HL-60 (cell line): ENCODE measurements around the gene GUCA2A.

Experiments used
- DNase-seq, 2 experiments: peaks; one replicate each; pipeline ENCODE4 v3.0.0-alpha.2; 2010 to 2020; ENCODE audit warnings: low read depth in 1 of 2, low spot score in 1 of 2
- H3K27ac ChIP-seq: fragments of 250-450 bp; sonication (Bioruptor Pico); replicated peaks from 2 replicates; pipeline ENCODE4 v1.5.1; 2020; ENCODE audit warnings: mild to moderate bottlenecking, moderate library complexity
- H3K27me3 ChIP-seq: fragments of 250-450 bp; sonication (Bioruptor Pico); 2 replicates; pipeline ENCODE4 v1.5.1; 2021; ENCODE audit warnings: mild to moderate bottlenecking, moderate library complexity; ENCODE audit not compliant: insufficient read depth, poor library complexity, severe bottlenecking
- H3K4me3 ChIP-seq: replicated peaks from 2 replicates; pipeline ENCODE4 v1.5.1; 2011; ENCODE audit warnings: mild to moderate bottlenecking, control low read depth, low read length; ENCODE audit not compliant: insufficient read depth
- GABPA ChIP-seq: IDR thresholded peaks from 2 replicates; pipeline ENCODE4 v1.6.1; 2012; ENCODE audit warnings: low read depth
- POLR2AphosphoS5 ChIP-seq: IDR thresholded peaks from 2 replicates; pipeline ENCODE4 v1.6.1; 2012; ENCODE audit warnings: low read depth
- REST ChIP-seq: IDR thresholded peaks from 2 replicates; pipeline ENCODE4 v1.6.1; 2012; ENCODE audit warnings: low read depth; ENCODE audit not compliant: insufficient replicate concordance
- SPI1 ChIP-seq: IDR thresholded peaks from 2 replicates; pipeline ENCODE4 v1.6.1; 2012; ENCODE audit warnings: low read depth, mild to moderate bottlenecking, borderline replicate concordance
- TF ChIP-seq, protein P1 (sequence below): IDR thresholded peaks from one replicate; pipeline ENCODE4 v1.5.1; 2011; ENCODE audit warnings: low read length, control low read depth, inconsistent platforms; ENCODE audit not compliant: insufficient read depth

GUCA2A gene

DNA sequence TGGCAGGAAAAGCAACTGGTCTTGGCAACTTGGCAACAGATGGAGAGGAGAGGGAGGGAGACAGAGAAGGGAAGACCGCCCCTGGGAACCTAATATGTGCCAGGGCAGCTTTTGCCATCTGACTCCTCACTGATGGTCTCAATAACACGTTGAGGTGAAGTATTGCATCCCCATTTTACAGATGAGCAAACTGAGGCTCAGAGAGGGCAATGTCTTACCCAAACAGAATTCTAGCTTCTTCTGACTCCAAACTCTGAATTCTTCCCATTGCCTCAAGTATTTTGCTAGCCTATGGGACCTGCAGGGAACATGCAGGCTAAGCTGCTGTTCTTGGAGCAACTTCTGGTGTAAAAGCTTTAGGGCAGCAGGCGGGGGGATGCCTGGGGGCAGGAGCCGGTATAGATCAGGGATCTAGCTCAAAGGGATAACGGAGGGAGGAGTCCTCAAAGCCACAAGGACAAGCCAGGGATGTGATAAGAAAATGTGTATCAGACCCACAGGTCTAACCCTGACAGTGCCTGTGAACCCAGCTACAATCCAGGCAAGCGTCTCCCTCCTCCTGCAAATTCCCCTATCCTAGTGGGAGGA, 7.2 kb upstream of the GUCA2A start:
- Histone ChIP-seq H3K27ac (no peak overlapping the region), H3K4me3 (no peak overlapping the region), H3K27me3 (no peaks in the 10 kb centered on the region)
- TF ChIP-seq, protein P1, sequence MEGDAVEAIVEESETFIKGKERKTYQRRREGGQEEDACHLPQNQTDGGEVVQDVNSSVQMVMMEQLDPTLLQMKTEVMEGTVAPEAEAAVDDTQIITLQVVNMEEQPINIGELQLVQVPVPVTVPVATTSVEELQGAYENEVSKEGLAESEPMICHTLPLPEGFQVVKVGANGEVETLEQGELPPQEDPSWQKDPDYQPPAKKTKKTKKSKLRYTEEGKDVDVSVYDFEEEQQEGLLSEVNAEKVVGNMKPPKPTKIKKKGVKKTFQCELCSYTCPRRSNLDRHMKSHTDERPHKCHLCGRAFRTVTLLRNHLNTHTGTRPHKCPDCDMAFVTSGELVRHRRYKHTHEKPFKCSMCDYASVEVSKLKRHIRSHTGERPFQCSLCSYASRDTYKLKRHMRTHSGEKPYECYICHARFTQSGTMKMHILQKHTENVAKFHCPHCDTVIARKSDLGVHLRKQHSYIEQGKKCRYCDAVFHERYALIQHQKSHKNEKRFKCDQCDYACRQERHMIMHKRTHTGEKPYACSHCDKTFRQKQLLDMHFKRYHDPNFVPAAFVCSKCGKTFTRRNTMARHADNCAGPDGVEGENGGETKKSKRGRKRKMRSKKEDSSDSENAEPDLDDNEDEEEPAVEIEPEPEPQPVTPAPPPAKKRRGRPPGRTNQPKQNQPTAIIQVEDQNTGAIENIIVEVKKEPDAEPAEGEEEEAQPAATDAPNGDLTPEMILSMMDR: no peak
- TF ChIP-seq GABPA: no peak
- TF ChIP-seq REST: no peak
- no peak for TF ChIP-seq POLR2AphosphoS5
- no peak for TF ChIP-seq SPI1
- no peak for DNase-seq

GRCh38 chr1:42170779-42171621, 6.5 kb upstream of the GUCA2A start:
- H3K27me3 ChIP-seq: no peaks in the 10 kb centered on the region
- TF ChIP-seq POLR2AphosphoS5 (no peak), GABPA (no peak), REST (no peak), SPI1 (no peak)
- TF ChIP-seq, protein P1: no peak
- H3K4me3 ChIP-seq: no peak overlapping the region
- H3K27ac ChIP-seq: no peak overlapping the region
- DNase-seq: no peak

GRCh38 chr1:42168763-42169162, 4.2 kb upstream of the GUCA2A start:
- TF ChIP-seq REST: no peak
- TF ChIP-seq GABPA: no peak
- TF ChIP-seq, protein P1: no peak
- no peak for TF ChIP-seq POLR2AphosphoS5
- no peak for TF ChIP-seq SPI1
- no peak overlapping the region for H3K27ac ChIP-seq
- no peak for DNase-seq
- H3K27me3 ChIP-seq: no peaks in the 10 kb centered on the region
- H3K4me3 ChIP-seq: no peak overlapping the region
